ENCODE measurements around the gene PHC2. TPM values are rescaled to one million over a fixed set of nuclear protein-coding genes. Genes with fewer than 3 reads are reported as not detected.

PHC2 gene
- total RNA-seq, 3 donors from 2014 or later (not counting 1 experiment from before 2014, with no cell fraction given), result 36.6 to 46.6 (median 39.5) TPM

- ATAC-seq (no peak), DNase-seq (no peak)
- H3K4me1 ChIP-seq (ENCODE audit: control insufficient read depth, insufficient read depth, low read length), result peaks cover 5% of the 10 kb centered on the region
- Mint-ChIP-seq H3K36me3 (no peaks in the 10 kb centered on the region), H3K9me3 (no peaks in the 10 kb centered on the region), H3K27ac (no peak overlapping the region), H3K4me1 (peaks cover 0 to 7% of the 10 kb centered on the region in 2 donors), H3K27me3 (ENCODE audit: low read depth in 2 of 2) (peaks cover 9 to 48% of the 10 kb centered on the region in 2 donors), H3K4me3 (no peak overlapping the region)
- H3K9me3 ChIP-seq (ENCODE audit: control insufficient read depth, insufficient read depth, low read length), result no peaks in the 10 kb centered on the region
- intact Hi-C loops (cut with micrococcal nuclease), result no loop called here
- no peaks in the 10 kb centered on the region for H3K36me3 ChIP-seq (ENCODE audit: control insufficient read depth, insufficient read depth, low read length)
- 84% methylated on average over 2 of the region's 4 CpGs for WGBS (ENCODE audit: insufficient coverage)
- H3K27me3 ChIP-seq (ENCODE audit: control insufficient read depth, insufficient read depth, low read length), result no peaks in the 10 kb centered on the region
- no peak for TF ChIP-seq CTCF (IDR thresholded peaks at IDR 0.05)
- H3K4me3 ChIP-seq (ENCODE audit: low read length), result no peak overlapping the region
- H3K27ac ChIP-seq (ENCODE audit: low read length), result no peak overlapping the region
These were observed 30.6 kb downstream of the PHC2 start for GRCh38 chr1:33400153-33400911.

- peaks cover 0 to 7% of the 10 kb centered on the region in 2 donors for H3K4me1 Mint-ChIP-seq
- Histone ChIP-seq H3K27me3 (ENCODE audit: control insufficient read depth, insufficient read depth, low read length) (no peaks in the 10 kb centered on the region), H3K4me3 (ENCODE audit: low read length) (no peak overlapping the region), H3K4me1 (ENCODE audit: control insufficient read depth, insufficient read depth, low read length) (peaks cover 5% of the 10 kb centered on the region), H3K36me3 (ENCODE audit: control insufficient read depth, insufficient read depth, low read length) (no peaks in the 10 kb centered on the region), H3K27ac (ENCODE audit: low read length) (no peak overlapping the region), H3K9me3 (ENCODE audit: control insufficient read depth, insufficient read depth, low read length) (no peaks in the 10 kb centered on the region)
- H3K27ac Mint-ChIP-seq, result no peak overlapping the region
- TF ChIP-seq CTCF (IDR thresholded peaks at IDR 0.05), result no peak
- DNase-seq, result no peak
- WGBS (ENCODE audit: insufficient coverage), result 90% methylated on average over 3 of the region's 3 CpGs
- H3K36me3 Mint-ChIP-seq, result no peaks in the 10 kb centered on the region
- no peak for ATAC-seq
- H3K27me3 Mint-ChIP-seq (ENCODE audit: low read depth in 2 of 2), result peaks cover 4 to 48% of the 10 kb centered on the region in 2 donors
- H3K4me3 Mint-ChIP-seq, result no peak overlapping the region
- intact Hi-C loops (cut with micrococcal nuclease), result no loop called here
- no peaks in the 10 kb centered on the region for H3K9me3 Mint-ChIP-seq
These were observed 31.5 kb downstream of the PHC2 start for GRCh38 chr1:33399375-33399774.

DNA sequence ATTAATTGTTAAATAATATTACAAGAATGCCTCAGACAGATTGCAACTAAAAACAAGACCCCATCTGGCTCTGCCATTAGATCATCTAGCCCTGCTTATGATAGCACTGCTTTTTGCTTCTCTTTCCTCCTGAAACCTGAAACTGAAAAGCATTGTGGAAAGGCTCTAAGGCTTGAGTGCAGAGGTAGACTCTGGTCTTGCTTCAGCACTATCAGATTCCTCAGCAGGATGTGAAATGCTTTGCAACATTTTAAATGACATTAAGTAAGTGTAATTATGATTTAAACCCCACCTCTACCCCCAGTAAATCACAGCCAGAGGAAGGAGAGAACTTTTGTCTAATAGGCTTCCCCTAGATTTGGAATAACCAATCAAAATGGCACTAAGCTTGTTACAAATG lies 32.9 kb downstream of the PHC2 start:
- DNase-seq (no peak), ATAC-seq (no peak)
- H3K4me1 Mint-ChIP-seq, result peaks cover 0 to 7% of the 10 kb centered on the region in 2 donors
- no peak overlapping the region for H3K27ac Mint-ChIP-seq
- H3K9me3 Mint-ChIP-seq, result no peaks in the 10 kb centered on the region
- H3K4me3 Mint-ChIP-seq, result no peak overlapping the region
- H3K27me3 Mint-ChIP-seq (ENCODE audit: low read depth in 2 of 2), result peaks cover 5 to 40% of the 10 kb centered on the region in 2 donors
- no peaks in the 10 kb centered on the region for H3K36me3 ChIP-seq (ENCODE audit: control insufficient read depth, insufficient read depth, low read length)
- no peak overlapping the region for H3K4me3 ChIP-seq (ENCODE audit: low read length)
- H3K27me3 ChIP-seq (ENCODE audit: control insufficient read depth, insufficient read depth, low read length), result no peaks in the 10 kb centered on the region
- H3K4me1 ChIP-seq (ENCODE audit: control insufficient read depth, insufficient read depth, low read length), result peaks cover 5% of the 10 kb centered on the region
- intact Hi-C loops (cut with micrococcal nuclease), result no loop called here
- no peak overlapping the region for H3K27ac ChIP-seq (ENCODE audit: low read length)
- TF ChIP-seq CTCF (IDR thresholded peaks at IDR 0.05), result no peak
- H3K36me3 Mint-ChIP-seq, result no peaks in the 10 kb centered on the region
- H3K9me3 ChIP-seq (ENCODE audit: control insufficient read depth, insufficient read depth, low read length), result no peaks in the 10 kb centered on the region

- intact Hi-C loops (cut with micrococcal nuclease), result no loop called here
These were observed 33.8 kb downstream of the PHC2 start for GRCh38 chr1:33397125-33397506.

More at GRCh38 chr1:33397125-33397506, 33.8 kb downstream of the PHC2 start:
- DNase-seq, result no peak
- Histone ChIP-seq H3K4me3 (ENCODE audit: low read length) (no peak overlapping the region), H3K27me3 (ENCODE audit: control insufficient read depth, insufficient read depth, low read length) (no peaks in the 10 kb centered on the region), H3K36me3 (ENCODE audit: control insufficient read depth, insufficient read depth, low read length) (no peaks in the 10 kb centered on the region), H3K27ac (ENCODE audit: low read length) (no peak overlapping the region), H3K4me1 (ENCODE audit: control insufficient read depth, insufficient read depth, low read length) (peaks cover 5% of the 10 kb centered on the region), H3K9me3 (ENCODE audit: control insufficient read depth, insufficient read depth, low read length) (no peaks in the 10 kb centered on the region)
- Mint-ChIP-seq H3K27me3 (ENCODE audit: low read depth in 2 of 2) (peaks cover 9 to 36% of the 10 kb centered on the region in 2 donors), H3K36me3 (no peaks in the 10 kb centered on the region), H3K4me1 (peaks cover 0 to 7% of the 10 kb centered on the region in 2 donors), H3K9me3 (no peaks in the 10 kb centered on the region), H3K27ac (no peak overlapping the region), H3K4me3 (no peak overlapping the region)
- no peak for TF ChIP-seq CTCF (IDR thresholded peaks at IDR 0.05)
- no peak for ATAC-seq
- 98% methylated on average over 2 of the region's 2 CpGs for WGBS (ENCODE audit: insufficient coverage)

Data from natural killer cell (primary cell).